ENCODE data around the gene FGFRL1.

FGFRL1 gene

DNA sequence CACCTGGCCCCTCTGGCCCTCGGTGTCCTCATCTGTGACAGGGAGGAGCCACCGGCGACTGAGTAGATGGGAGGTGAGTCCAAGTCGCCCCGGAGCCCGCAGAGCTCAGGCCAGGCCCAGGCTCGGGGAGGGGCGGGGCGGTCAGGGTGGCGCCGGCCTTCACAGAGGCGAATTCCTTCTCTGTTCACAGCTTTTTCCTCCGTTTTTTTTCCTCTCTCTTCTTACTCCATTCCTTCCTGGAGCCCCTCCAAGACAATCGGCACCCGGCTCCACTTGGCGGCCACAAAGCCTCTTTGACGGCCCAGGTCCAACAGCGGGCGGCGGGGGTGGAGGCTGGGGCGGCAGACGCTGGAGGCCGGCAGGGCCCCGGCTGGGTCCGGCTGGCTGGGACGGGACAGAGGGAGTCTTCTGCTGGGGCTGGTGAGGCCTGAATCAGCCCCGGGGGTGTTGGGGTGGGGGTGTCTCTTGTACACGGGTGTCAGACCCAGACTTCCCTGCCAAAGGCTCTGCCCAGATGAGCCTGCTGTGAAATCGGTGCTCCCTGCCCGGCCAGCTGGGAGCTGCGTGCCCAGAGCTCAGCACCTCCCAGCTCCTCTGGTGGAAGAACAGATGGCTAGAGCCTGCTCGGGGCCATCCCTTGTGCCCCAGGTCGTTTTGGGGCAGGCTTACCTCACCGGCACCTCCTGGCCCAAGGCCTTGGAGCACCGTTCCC, 22.6 kb downstream of the FGFRL1 start:
- TF ChIP-seq, protein P1, sequence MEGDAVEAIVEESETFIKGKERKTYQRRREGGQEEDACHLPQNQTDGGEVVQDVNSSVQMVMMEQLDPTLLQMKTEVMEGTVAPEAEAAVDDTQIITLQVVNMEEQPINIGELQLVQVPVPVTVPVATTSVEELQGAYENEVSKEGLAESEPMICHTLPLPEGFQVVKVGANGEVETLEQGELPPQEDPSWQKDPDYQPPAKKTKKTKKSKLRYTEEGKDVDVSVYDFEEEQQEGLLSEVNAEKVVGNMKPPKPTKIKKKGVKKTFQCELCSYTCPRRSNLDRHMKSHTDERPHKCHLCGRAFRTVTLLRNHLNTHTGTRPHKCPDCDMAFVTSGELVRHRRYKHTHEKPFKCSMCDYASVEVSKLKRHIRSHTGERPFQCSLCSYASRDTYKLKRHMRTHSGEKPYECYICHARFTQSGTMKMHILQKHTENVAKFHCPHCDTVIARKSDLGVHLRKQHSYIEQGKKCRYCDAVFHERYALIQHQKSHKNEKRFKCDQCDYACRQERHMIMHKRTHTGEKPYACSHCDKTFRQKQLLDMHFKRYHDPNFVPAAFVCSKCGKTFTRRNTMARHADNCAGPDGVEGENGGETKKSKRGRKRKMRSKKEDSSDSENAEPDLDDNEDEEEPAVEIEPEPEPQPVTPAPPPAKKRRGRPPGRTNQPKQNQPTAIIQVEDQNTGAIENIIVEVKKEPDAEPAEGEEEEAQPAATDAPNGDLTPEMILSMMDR (IDR thresholded peaks at IDR 0.05; ENCODE audit: insufficient read depth, low read depth, low read length, missing control alignments), result no peak
- H3K4me3 ChIP-seq (ENCODE audit: low read depth, low read length), result no peak overlapping the region
- DNase-seq (ENCODE audit: low read depth), result no peak

DNA sequence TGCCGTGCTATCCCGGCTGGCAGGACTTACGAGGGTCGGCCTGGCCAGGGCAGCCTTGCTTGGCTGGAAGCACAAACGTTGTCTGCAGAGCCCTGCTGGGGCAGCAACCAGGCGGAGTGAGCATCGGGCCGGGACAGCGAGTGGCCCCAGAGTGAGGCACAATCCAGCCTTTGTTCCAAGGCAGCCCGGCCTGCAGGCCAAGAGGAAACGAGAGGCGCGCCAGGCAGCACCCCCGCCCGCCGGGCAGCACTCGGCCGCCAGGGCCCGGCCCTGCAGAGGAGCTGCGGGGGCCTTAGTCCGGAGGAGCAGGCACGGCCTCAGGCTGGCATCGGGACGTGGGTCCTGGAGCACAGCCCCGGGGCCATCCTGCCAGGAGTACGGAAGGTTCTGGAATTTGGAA, 24.1 kb downstream of the FGFRL1 start:
- DNase-seq (ENCODE audit: low read depth), result no peak
- TF ChIP-seq, protein P1 (IDR thresholded peaks at IDR 0.05; ENCODE audit: insufficient read depth, low read depth, low read length, missing control alignments), result no peak
- H3K4me3 ChIP-seq (ENCODE audit: low read depth, low read length), result no peak overlapping the region

DNA sequence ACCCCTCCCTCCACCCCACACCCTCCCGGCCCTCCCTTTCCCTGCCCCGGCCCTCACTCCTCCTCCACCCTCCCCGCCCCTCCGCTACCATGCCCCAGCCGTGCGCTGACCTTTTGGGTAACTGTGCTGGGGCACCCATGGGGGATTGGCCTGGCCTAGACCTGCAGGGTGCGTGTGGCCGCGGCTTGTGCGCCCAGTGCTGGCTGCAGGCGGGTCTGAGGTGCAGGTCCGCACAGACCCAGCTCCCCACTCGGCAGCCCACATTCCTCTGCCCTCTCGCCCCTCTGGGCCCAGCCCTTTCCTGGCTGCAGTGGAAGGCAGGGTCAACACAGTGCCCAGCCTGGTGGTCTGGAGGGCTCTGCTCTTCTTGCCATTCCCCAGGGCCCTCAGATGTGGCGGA, 24.7 kb downstream of the FGFRL1 start:
- no peak for DNase-seq (ENCODE audit: low read depth)
- H3K4me3 ChIP-seq (ENCODE audit: low read depth, low read length), result no peak overlapping the region
- TF ChIP-seq, protein P1 (IDR thresholded peaks at IDR 0.05; ENCODE audit: insufficient read depth, low read depth, low read length, missing control alignments), result no peak

DNA sequence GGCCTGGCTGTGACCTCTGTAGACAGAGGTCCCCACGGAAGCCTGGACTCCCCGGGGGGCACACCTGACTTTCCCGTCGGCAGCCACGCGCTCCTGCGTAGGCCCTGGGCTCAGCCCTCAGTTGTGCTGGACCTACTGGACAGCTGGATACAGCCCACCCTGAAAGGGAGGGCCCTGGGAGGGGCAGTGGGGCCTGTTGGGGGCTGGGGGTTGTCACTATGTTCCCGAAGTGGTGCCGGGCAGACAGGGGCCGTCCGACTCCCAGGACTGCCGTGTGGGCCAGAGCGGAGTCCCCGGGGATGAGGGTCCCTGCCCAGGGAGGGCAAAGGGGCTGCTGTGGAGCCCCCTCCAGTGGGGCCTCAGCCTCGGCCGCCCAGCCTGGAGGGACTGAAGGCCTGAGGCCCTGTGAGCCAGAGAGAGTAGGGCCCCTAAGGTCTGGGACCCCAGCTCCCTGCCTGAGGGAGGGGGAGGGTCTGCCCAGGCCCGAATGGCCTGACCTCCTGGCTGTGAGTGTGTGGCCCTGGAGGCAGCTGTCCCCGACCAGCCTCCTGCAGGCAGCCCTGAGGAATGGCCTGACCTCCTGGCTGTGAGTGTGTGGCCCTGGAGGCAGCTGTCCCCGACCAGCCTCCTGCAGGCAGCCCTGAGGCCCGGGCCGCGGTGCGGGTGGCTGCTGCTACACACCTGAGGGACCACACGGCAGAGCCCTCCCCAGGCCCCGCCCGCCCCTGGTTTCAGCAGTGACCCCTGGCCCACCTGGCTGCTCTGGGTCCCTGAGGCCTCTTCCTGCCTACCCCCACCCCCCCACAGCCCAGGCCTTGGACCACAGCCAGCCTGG, 25.8 kb downstream of the FGFRL1 start:
- no peak overlapping the region for H3K4me3 ChIP-seq (ENCODE audit: low read depth, low read length)
- TF ChIP-seq, protein P1 (IDR thresholded peaks at IDR 0.05; ENCODE audit: insufficient read depth, low read depth, low read length, missing control alignments), result no peak
- no peak for DNase-seq (ENCODE audit: low read depth)

DNA sequence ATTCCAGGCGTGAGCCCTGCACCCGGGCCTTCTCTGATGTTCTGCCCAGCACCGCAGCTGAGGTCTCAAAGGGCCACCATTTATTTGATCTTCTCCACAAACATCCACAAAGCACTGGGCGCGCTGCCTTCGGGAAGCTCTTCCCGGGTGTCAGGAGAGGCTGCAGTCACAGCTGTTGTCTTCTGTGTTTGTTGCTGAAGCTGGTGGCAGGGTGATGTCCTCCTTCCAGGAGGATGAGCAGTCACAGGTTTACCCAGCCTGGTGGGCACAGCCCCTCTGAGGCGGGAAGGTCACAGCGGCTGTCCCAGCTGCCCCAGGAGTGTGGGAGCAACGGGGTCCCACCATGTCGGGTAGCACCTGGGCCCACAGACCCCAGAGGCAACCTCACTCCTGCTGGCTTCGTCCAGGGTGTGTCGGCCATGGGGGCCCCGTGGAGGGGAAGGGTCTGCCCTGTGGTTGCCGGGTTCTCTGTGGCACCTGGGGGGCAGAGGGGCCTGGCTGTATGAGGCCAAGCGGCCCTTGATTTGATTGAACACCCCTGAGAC, 27.6 kb downstream of the FGFRL1 start:
- TF ChIP-seq, protein P1 (IDR thresholded peaks at IDR 0.05; ENCODE audit: insufficient read depth, low read depth, low read length, missing control alignments), result no peak
- DNase-seq (ENCODE audit: low read depth), result no peak
- no peak overlapping the region for H3K4me3 ChIP-seq (ENCODE audit: low read depth, low read length)

DNA sequence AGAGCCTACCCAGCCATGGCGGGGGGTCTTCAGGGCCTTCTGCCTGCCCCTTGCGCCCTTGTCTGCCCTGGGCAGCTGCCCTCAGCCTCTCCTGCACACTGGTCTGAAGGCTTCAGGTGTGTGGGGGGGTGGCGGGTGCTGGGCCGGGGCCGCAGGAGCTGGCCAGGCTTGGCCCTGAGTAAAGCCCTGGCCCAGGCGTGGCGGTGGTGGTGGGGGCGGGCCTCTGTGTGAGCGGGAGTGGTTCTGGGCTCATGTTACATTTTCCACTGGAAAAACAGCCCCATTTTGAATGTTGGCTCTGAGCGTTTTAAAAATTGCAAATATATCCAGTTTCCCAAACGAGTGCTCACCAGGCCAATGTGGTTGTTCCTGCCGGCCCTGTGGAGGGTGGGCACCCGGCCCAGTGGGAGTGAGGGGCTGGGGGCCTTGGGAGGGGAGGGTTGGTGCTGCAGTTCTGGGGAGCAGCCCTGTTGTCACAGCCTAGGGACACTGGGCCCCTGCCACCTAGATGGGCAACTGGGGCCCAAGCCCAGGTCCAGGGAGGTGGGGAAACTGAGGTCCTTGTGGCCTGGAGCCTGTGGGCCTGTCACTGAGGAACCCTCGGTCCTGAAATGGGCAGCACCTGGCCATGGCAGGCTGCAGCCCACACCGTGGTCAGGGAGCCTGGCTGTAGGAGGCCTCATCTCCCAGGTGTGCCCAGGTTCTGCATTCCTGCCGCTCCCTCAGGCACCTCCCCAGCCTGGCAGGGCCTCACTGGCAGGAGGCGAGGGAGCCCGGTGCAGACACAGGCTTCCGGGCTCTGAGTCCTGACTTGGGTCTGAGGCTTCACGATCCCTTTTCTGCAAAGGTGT, 28.3 kb downstream of the FGFRL1 start:
- H3K4me3 ChIP-seq (ENCODE audit: low read depth, low read length), result no peak overlapping the region
- TF ChIP-seq, protein P1 (IDR thresholded peaks at IDR 0.05; ENCODE audit: insufficient read depth, low read depth, low read length, missing control alignments), result no peak
- DNase-seq (ENCODE audit: low read depth), result no peak

Data from GM12865 (cell line).